K562 (cell line): ENCODE results near the gene MKNK2. TPM values are rescaled to one million over a fixed set of nuclear protein-coding genes. Genes with fewer than 3 reads are reported as not detected.

Source experiments
- polyA plus RNA-seq, 8 experiments: library from polyadenylated mRNA; depleted of rRNA in 4 of 8; stranded (reverse) in 5 of 8; unstranded in 3 of 8; fragments of >200 nt; fragmentation: Nextera tagmentation in 2 of 8; fragmentation: Illumina TruSeq in 1 of 8; extraction: Ambion mirVana in 2 of 8; extraction: Trizol in 1 of 8; gene quantifications; 2 replicates each; pipeline versions ENCODE4 v1.2.1 to v1.2.3, GENCODE V29; 2011 to 2014; ENCODE audit warnings: inconsistent platforms in 1 of 8, missing spikeins in 1 of 8
- total RNA-seq, 7 experiments: library from RNA; depleted of rRNA in 6 of 7; stranded (reverse); fragments of >200 nt in 6 of 7; fragmentation: Illumina TruSeq in 2 of 7; extraction: Trizol in 2 of 7; gene quantifications; 2 replicates each; pipeline versions ENCODE4 v1.2.1 to v1.2.3, GENCODE V29; 2011 to 2021; ENCODE audit warnings: low replicate concordance in 1 of 7
- TF ChIP-seq, protein P1 (sequence below): fragments of 450-650 bp; IDR thresholded peaks from 2 replicates; pipeline ENCODE4 v1.6.1; 2016; ENCODE audit warnings: mild to moderate bottlenecking, moderate library complexity
- TF ChIP-seq, protein P2 (sequence below): IDR thresholded peaks from 2 replicates; pipeline ENCODE4 v1.6.1; 2014; ENCODE audit warnings: antibody characterized with exemption

MKNK2 gene
- total and polyA plus RNA-seq, 9 of the 15 experiments (the other 6 are each of a cell fraction or from before 2014, with no cell fraction given) = 5.1 to 191 (median 51.9) TPM

DNA sequence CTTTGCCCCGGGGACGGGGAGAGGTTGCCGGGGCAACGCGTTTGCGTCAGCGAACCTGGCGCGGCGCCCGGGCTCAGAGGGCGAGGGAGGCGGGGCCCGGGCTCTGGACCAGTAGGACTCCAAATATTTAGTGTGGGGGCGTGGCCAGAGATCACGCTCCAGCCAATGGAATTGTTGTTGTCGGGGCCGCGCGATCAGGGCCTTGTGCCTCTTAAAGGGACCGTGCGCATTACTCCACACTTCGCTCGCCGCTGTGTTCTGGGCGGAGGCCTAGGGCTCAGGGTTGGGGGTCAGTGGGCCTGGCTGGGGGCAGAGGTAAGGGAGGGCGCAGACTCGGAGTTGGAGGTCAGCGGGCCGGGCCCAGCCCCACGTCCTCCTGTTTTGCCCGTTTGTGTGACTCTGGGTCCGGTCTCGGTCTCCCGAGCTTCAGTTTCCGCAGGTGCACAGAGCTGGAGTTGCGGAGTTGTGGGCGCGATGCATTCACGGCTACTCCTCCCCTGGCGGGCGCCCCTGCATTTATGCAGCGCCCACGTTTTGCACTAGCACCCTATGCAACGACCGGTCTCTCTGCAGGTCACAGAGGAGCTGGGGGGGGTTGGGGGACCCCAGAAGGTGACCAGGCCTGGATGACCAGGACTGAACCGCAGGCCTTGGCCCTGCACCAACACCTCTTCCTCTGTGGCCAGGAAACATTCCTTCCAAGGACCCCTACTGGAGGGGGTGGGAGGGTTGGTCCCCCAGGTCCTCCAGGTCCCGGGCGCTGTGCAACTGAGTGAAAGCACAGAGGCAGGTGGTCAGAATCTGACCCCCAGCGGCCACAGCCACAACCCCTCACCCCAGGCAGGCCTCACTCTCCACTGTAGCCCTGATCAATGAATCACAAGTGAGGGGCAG lies 10.7 kb upstream of the MKNK2 start (continued):
- TF ChIP-seq, protein P1, sequence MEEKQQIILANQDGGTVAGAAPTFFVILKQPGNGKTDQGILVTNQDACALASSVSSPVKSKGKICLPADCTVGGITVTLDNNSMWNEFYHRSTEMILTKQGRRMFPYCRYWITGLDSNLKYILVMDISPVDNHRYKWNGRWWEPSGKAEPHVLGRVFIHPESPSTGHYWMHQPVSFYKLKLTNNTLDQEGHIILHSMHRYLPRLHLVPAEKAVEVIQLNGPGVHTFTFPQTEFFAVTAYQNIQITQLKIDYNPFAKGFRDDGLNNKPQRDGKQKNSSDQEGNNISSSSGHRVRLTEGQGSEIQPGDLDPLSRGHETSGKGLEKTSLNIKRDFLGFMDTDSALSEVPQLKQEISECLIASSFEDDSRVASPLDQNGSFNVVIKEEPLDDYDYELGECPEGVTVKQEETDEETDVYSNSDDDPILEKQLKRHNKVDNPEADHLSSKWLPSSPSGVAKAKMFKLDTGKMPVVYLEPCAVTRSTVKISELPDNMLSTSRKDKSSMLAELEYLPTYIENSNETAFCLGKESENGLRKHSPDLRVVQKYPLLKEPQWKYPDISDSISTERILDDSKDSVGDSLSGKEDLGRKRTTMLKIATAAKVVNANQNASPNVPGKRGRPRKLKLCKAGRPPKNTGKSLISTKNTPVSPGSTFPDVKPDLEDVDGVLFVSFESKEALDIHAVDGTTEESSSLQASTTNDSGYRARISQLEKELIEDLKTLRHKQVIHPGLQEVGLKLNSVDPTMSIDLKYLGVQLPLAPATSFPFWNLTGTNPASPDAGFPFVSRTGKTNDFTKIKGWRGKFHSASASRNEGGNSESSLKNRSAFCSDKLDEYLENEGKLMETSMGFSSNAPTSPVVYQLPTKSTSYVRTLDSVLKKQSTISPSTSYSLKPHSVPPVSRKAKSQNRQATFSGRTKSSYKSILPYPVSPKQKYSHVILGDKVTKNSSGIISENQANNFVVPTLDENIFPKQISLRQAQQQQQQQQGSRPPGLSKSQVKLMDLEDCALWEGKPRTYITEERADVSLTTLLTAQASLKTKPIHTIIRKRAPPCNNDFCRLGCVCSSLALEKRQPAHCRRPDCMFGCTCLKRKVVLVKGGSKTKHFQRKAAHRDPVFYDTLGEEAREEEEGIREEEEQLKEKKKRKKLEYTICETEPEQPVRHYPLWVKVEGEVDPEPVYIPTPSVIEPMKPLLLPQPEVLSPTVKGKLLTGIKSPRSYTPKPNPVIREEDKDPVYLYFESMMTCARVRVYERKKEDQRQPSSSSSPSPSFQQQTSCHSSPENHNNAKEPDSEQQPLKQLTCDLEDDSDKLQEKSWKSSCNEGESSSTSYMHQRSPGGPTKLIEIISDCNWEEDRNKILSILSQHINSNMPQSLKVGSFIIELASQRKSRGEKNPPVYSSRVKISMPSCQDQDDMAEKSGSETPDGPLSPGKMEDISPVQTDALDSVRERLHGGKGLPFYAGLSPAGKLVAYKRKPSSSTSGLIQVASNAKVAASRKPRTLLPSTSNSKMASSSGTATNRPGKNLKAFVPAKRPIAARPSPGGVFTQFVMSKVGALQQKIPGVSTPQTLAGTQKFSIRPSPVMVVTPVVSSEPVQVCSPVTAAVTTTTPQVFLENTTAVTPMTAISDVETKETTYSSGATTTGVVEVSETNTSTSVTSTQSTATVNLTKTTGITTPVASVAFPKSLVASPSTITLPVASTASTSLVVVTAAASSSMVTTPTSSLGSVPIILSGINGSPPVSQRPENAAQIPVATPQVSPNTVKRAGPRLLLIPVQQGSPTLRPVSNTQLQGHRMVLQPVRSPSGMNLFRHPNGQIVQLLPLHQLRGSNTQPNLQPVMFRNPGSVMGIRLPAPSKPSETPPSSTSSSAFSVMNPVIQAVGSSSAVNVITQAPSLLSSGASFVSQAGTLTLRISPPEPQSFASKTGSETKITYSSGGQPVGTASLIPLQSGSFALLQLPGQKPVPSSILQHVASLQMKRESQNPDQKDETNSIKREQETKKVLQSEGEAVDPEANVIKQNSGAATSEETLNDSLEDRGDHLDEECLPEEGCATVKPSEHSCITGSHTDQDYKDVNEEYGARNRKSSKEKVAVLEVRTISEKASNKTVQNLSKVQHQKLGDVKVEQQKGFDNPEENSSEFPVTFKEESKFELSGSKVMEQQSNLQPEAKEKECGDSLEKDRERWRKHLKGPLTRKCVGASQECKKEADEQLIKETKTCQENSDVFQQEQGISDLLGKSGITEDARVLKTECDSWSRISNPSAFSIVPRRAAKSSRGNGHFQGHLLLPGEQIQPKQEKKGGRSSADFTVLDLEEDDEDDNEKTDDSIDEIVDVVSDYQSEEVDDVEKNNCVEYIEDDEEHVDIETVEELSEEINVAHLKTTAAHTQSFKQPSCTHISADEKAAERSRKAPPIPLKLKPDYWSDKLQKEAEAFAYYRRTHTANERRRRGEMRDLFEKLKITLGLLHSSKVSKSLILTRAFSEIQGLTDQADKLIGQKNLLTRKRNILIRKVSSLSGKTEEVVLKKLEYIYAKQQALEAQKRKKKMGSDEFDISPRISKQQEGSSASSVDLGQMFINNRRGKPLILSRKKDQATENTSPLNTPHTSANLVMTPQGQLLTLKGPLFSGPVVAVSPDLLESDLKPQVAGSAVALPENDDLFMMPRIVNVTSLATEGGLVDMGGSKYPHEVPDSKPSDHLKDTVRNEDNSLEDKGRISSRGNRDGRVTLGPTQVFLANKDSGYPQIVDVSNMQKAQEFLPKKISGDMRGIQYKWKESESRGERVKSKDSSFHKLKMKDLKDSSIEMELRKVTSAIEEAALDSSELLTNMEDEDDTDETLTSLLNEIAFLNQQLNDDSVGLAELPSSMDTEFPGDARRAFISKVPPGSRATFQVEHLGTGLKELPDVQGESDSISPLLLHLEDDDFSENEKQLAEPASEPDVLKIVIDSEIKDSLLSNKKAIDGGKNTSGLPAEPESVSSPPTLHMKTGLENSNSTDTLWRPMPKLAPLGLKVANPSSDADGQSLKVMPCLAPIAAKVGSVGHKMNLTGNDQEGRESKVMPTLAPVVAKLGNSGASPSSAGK = peak; percentile 53
- TF ChIP-seq, protein P2, sequence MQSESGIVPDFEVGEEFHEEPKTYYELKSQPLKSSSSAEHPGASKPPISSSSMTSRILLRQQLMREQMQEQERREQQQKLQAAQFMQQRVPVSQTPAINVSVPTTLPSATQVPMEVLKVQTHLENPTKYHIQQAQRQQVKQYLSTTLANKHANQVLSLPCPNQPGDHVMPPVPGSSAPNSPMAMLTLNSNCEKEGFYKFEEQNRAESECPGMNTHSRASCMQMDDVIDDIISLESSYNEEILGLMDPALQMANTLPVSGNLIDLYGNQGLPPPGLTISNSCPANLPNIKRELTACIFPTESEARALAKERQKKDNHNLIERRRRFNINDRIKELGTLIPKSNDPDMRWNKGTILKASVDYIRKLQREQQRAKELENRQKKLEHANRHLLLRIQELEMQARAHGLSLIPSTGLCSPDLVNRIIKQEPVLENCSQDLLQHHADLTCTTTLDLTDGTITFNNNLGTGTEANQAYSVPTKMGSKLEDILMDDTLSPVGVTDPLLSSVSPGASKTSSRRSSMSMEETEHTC = no peak
